Hepatic stellate cell (primary cell): ENCODE measurements around the gene SCARF2.
"Not testable (repeated sequence)": the region's sequence is repeated elsewhere in the genome, so short reads cannot be mapped to it uniquely, and the experiment has no call there.

Source experiments
- DNase-seq: peaks from one replicate; pipeline ENCODE4 v3.0.0; 2011; ENCODE audit warnings: low spot score

The SCARF2 gene, protein sequence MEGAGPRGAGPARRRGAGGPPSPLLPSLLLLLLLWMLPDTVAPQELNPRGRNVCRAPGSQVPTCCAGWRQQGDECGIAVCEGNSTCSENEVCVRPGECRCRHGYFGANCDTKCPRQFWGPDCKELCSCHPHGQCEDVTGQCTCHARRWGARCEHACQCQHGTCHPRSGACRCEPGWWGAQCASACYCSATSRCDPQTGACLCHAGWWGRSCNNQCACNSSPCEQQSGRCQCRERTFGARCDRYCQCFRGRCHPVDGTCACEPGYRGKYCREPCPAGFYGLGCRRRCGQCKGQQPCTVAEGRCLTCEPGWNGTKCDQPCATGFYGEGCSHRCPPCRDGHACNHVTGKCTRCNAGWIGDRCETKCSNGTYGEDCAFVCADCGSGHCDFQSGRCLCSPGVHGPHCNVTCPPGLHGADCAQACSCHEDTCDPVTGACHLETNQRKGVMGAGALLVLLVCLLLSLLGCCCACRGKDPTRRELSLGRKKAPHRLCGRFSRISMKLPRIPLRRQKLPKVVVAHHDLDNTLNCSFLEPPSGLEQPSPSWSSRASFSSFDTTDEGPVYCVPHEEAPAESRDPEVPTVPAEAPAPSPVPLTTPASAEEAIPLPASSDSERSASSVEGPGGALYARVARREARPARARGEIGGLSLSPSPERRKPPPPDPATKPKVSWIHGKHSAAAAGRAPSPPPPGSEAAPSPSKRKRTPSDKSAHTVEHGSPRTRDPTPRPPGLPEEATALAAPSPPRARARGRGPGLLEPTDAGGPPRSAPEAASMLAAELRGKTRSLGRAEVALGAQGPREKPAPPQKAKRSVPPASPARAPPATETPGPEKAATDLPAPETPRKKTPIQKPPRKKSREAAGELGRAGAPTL

GRCh38 chr22:20437613-20438426, at the start of gene SCARF2:
Gene SCARF2, minus strand, starts transcription at chr22:20437825. Its CDS starts 71 bp downstream, at chr22:20437754.
- DNase-seq, result peak; percentile 93

- no peak for DNase-seq
These were observed 48.6 kb upstream of the SCARF2 start for GRCh38 chr22:20486229-20486628.

- no peak for DNase-seq
These were observed 47.5 kb upstream of the SCARF2 start for GRCh38 chr22:20484948-20485683.

DNA sequence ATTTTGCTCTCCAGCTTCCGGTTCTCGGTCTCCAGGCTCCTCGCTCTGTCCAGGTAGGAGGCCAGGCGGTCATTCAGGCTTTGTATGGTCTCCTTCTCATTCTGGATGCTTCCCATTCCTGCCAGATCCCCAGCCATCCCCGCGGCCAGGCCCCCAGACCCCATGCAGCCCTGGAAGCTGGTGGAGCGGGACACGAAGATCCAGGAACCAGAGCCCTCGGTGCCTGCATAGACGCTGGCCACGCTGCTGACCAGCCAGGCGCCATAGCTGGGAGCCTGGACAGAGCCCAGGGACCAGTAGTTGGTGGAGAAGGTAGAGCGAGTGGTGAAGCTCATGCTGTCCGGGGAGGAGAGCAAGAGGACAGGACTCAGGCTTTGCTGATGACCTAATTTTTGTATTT, 46.1 kb upstream of the SCARF2 start:
- no peak for DNase-seq

DNA sequence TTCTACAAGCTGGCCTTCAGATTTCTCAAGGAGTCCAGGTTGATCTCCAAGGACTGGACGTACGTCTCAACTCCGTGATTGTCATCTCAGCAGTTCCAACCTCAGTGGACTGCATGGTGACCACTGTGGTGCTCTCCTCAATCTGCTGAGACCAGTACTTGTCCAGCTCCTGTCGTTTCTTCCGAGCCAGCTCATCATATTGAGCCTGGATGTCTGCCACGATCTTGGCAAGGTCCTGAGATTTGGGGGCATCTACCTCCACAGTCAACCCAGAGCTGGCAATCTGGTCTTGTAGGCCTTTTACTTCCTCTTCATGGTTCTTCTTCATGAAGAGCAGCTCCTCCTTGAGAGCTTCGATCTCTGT, 45.5 kb upstream of the SCARF2 start:
- not testable (repeated sequence) for DNase-seq

DNA sequence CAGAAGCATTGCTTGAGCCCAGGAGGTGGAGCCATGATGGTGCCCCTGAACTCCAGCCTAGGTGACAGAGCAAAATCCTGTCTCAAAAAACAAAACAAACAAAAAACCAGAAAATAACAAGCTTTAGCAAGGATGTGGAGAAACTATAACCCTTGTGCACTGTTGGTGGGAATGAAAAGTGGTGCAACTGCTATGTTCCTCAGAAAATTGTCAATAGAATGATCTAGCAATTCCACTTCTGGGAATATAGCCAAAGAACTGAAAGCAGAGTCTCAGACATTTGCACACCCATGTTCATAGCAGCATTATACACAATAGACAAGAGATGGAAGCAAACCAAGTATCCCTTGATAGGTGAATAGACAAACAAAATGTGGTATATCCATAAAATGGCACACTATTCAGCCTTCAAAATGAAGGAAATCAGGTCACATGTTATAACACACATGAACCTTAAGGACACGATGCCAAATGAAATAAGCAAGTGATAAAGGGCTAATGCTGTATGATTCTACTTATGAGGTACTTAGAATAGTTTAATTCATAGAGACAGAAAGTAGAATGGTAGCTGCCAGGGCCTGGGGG, 42.1 kb upstream of the SCARF2 start:
- no peak for DNase-seq

DNA sequence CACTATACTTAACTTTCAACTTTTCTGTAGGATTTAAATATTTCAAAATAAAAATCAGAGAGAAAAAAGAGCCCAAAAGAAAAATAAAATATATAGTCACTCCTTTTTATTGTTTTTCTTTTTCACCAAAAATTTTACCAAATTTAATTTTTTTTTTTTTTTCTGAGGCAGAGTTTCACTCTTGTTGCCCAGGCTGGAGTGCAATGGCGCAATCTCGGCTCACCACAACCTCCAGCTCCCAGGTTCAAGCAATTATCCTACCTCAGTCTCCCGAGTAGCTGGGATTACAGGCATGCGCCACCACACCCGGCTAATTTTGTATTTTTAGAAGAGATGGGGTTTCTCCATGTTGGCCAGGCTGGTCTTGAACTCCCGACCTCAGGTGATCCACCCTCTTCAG, 40.4 kb upstream of the SCARF2 start:
- not testable (repeated sequence) for DNase-seq

GRCh38 chr22:20475569-20475968, 37.9 kb upstream of the SCARF2 start:
- not testable (repeated sequence) for DNase-seq

DNA sequence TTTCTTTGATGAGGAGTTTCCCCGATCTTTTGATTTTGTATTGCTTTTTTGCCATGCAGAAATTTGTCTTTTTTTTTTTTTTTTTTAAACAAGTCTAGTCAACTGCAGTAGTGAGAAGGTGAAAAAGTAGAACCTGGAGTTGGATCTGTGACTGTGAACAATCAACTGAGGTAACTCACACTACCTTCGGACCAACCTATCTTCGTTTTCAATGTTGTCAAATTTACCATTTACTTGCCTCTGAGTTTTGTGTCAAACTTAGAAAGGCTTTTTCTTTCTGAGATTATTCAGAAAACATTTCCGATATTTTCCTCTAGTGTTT, 37.5 kb upstream of the SCARF2 start:
- DNase-seq, result no peak

DNA sequence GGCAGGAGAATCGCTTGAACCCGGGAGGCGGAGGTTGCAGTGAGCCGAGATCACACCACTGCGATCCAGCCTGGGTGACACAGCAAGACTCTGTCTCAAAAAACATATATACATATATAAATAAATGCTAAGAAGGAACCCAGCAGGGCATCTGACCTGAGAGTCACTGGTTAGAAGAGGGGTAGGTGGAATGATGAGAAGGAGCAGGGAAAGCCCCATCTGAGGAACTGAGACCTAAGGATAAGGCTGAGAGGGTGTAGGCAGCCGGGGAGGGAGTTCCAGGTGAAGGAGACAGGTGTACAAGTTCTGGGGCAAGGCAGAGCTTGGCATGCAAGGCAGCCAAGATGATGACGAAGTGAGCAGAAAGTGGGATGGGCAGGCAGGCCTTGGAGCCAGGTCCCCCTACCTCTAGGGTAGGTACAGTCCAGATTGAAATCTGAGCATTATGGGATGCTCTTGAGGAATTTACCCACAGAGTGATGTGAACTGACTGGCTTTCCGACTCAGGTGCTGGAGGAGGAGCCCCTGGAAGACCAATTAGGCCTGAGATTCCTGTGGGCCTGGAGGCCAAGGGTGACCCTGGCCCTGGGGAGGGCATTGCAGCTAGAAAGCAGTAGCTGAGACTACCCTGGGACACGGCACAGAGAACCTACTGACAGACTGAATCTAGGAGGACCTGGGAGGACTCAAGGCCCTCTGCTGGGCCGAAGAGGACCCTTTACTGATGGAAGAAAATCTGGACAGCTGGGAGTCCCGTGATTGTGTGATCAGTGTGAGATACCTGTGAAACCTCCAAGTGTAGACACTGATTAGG, 35.2 kb upstream of the SCARF2 start:
- DNase-seq, result no peak

GRCh38 chr22:20471126-20471833, 33.7 kb upstream of the SCARF2 start:
- no peak for DNase-seq

DNA sequence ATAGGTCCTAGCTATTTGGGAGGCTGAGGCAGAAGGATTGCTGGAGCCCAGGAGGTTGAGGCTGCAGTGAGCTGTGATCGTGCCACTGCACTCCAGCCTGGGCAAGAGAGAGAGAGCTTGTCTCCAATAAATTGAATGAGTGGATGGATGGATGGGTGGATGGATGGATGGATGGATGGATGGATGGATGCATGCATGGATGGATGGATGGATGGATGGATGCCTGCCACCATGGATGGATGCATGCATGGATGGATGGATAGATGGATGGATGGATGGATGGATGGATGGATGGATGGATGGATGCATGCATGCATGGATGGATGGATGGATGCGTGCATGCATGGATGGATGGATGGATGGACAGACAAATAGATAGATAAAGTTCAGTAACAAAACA, 32.9 kb upstream of the SCARF2 start:
- DNase-seq, result not testable (repeated sequence)

- no peak for DNase-seq
These were observed 31.7 kb upstream of the SCARF2 start for GRCh38 chr22:20469110-20469868.

DNA sequence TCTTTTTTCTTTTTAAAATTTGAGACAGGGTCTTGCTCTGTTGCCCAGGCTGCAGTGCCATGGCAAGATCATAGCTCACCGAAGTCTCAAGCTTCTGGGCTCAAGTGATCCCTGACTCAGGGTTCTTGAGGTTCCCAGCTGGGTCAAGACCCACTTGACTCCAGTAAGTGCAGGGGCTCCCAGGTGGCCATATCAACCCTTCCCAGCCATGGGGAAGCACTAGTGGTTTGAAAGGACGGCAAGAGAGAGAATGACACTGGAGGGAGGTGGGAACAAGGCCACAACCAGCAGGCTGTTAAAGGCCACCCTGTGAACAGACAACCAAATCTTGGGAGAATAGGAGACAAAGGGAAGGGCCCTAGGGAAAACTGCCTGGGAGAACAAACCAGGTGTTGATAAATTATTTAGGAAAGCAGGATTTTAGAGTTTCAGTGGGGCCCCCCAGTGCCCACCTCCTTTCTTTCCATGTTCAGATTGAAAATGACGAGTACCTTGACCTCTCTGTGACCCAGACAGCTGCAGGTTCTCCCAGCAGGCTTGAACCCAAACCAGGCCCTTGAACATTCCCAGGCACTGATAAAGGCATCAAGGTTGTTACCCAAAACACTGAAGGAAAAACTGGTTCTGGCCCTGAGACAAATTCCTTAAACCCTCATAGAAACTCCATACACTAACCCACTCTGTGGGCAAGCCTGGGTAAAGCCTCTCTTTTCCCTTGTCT, 29.2 kb upstream of the SCARF2 start:
- DNase-seq, result no peak

DNA sequence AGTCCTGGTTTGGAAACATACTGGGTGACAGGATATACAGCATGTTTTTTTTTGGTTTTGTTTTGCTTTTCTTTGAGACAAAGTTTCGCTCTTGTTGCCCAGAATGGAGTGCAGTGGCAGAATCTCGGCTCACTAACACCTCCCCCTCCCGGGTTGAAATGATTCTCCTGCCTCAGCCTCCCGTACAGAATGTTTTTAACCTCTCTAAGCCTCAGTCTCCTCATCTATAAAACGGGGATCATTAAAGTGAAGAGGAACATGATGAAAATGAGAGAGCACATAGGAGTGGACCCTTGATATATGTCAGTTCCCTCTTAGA, 28.1 kb upstream of the SCARF2 start:
- no peak for DNase-seq

DNA sequence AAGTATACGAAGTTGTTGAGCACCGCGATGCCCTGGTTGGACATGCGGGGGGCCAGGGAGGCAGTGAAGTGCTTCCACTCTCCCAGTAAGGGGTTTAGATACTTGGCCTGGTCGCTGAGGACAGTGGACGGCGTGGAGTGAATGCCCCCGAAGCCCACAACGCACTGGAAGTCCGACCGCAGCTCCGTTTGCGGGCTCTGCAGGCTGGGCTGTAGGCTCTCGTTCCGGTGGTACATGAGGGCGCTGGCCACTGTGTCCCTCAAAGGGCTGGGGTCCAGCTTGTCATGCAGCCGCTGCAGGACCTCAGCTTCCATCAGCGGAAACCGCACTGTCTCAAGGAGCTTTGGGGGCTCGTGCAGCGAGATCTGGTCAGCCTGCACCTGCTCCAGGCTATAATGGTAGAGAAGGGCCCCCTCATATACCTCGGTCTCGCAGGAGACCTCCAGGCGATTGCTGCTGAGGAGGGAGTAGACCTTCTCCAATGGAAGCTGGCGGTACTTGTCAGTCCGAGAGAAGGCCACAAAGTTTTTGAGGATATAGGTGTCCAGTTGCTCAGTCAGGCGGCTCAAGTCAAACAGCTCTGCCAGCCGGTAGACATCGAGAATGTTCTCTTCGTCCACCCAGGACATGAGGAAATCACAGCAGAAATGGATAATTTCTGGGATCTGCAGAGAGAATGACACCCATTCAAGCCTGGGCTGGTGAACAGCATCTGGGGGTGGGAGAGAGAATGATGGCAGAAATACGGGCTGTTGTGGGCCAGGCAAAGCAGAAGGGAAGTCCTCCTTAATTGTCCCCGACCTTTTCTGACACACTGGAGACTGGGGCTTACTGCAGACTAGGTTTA, 27.5 kb upstream of the SCARF2 start:
- DNase-seq, result no peak

GRCh38 chr22:20464096-20464614, 26.5 kb upstream of the SCARF2 start:
- DNase-seq, result no peak
